ENCODE results near the gene ATP1B2. TPM values are rescaled to one million over a fixed set of nuclear protein-coding genes. Genes with fewer than 3 reads are reported as not detected.
"Not testable (repeated sequence)": the region's sequence is repeated elsewhere in the genome, so short reads cannot be mapped to it uniquely, and the experiment has no call there.

ATP1B2 gene, protein sequence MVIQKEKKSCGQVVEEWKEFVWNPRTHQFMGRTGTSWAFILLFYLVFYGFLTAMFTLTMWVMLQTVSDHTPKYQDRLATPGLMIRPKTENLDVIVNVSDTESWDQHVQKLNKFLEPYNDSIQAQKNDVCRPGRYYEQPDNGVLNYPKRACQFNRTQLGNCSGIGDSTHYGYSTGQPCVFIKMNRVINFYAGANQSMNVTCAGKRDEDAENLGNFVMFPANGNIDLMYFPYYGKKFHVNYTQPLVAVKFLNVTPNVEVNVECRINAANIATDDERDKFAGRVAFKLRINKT
- polyA plus RNA-seq (ENCODE audit: insufficient read length): 20.5 TPM
- long read RNA-seq, donor 1, transcript ATP1B2-201 (7 exons, 3,153 nt): major isoform, 16 of 46 reads
- long read RNA-seq, donor 1, partial matches to known transcripts: 30 of 46 reads
- long read RNA-seq, donor 1, other reads (novel, unspliced or antisense): 0 of 46 reads
- long read RNA-seq, donor 2, transcript ATP1B2-201 (7 exons, 3,153 nt): major isoform, 10 of 10 reads
- long read RNA-seq, donor 2, partial matches to known transcripts: 0 of 10 reads
- long read RNA-seq, donor 2, other reads (novel, unspliced or antisense): 0 of 10 reads
- long read RNA-seq, donor 3, transcript ATP1B2-201 (7 exons, 3,153 nt): major isoform, 8 of 8 reads
- long read RNA-seq, donor 3, partial matches to known transcripts: 0 of 8 reads
- long read RNA-seq, donor 3, other reads (novel, unspliced or antisense): 0 of 8 reads
- long read RNA-seq, donor 4, partial matches to known transcripts: 0 of 1 reads
- long read RNA-seq, donor 4, other reads (novel, unspliced or antisense): 0 of 1 reads
- long read RNA-seq, donor 5, partial matches to known transcripts: 0 of 2 reads
- long read RNA-seq, donor 5, other reads (novel, unspliced or antisense): 0 of 2 reads
- long read RNA-seq, donor 6, partial matches to known transcripts: 0 of 4 reads
- long read RNA-seq, donor 6, other reads (novel, unspliced or antisense): 0 of 4 reads
- long read RNA-seq, donor 7, transcript ATP1B2-201 (7 exons, 3,153 nt): major isoform, 5 of 10 reads
- long read RNA-seq, donor 7, partial matches to known transcripts: 5 of 10 reads
- long read RNA-seq, donor 7, other reads (novel, unspliced or antisense): 0 of 10 reads
- long read RNA-seq, donor 8, partial matches to known transcripts: 0 of 3 reads
- long read RNA-seq, donor 8, other reads (novel, unspliced or antisense): 0 of 3 reads

DNA sequence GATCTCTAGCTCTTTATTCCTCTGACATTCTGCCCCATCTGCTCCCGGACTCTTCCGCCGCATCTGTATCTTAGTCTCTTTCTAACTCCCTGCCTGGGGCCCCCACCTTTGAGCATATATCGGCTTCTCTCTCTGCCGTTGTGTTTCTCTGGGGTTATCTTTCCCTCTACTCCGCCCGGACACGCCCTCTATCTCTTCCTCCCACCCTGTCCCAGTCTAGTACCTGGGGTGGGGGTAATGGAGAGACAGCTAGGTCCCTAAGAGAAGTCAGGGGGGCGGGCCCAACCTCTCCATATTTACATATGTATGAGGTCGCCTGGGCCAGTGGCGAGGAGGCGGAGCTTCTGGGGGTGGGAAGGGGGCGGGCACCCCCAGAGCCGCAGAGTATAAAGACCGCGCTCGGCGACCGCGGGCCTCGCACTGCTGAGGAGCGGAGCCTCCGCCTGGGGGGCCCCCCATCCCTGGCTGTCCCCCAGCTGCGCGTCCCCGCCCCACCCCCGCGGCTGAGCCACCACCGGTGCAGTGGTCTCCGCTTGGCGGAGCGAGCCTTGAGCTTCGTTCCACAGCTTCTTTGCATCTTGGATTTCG lies at the start of gene ATP1B2:
Gene ATP1B2, plus strand, starts transcription at position 418 of the 588 bp plus-strand sequence. CDS start 593 bp downstream, outside the sequence.
- peak; percentile 75 for DNase-seq

DNA sequence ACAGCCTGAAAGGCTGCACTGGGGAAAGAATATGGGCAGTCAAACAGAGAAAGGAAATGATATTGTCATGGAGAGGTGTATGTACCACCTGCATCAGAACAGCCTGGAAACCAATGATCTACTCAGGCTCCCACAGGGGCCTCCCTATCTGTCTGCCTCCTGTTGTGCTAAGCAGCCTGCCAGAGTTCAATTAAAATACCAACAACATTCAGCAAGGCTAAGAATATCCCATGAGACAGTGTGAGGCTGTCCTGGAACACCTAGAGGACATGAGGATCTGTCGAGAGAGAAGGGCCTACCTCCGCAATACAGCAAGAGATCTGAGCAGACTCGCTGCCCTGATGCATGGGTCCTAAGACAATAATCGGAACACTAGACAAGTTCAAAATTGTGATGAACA lies 44.4 kb upstream of the ATP1B2 start:
- DNase-seq: no peak

DNA sequence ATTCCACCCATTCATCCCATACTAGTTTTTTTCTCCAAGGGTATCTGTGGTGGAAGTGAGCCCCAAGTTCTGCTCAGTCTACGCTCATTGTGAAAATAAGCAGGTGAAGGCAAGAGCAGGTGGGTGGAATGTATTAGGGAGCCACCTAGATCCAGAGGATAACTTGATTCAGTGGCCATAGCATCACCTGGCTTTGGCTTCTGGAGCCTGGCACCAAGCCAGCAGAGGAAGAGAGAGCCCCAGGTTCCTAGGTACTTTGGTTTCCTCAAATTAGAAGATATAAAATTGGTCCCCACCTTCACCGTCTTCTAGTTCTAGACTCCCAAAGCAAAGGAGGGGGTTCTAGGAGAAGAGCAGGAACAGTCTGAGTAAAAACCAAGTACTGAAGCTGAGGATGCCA lies 40.1 kb upstream of the ATP1B2 start:
- no peak for DNase-seq

DNA sequence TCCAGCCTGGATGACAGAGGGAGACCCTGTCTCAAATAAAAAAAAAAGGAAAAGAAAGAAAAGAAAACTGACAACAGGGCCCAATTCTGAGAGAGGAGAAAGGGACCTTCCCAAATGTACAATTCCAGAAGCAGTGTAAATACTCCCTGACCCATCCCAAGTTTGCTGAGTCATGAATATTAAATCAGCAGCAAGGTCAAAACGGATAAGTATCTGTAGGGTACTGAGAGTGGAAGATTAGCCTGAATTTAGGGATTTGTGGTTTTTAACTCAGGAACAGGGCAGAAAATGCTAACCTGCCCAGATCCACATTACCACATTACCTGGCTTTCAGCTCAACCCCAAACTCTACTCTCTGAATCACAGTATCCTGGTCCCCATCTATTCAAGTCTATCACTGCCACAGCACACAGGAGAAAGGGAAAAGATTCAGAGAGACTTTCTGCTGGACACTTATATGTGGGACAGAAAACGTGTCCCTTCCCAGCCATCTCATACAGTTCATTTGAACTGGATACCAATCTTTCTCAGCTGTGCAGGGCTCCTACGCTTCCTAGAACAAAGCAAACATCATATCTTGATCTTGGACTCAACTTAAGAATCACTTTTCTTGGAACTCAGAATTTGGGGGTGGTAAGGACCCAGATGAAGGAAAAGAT lies 39.0 kb upstream of the ATP1B2 start:
- no peak for DNase-seq

DNA sequence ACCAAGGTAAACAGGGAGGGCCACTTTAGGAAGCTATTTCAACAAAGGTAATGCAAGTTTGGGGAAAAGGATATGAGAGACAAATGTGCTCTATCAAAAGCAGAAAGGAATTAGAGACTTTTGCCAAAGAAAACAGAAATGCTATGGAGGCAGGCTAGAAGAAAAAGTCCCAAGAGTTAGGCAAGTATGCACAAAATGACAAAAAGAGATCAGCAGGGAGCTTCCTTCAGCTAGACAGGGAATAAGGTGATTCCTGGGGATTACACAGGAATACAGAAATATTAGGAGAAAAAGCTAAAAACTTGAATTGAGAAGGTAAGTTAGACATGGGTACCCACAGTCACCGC lies 38.5 kb upstream of the ATP1B2 start:
- no peak for DNase-seq

DNA sequence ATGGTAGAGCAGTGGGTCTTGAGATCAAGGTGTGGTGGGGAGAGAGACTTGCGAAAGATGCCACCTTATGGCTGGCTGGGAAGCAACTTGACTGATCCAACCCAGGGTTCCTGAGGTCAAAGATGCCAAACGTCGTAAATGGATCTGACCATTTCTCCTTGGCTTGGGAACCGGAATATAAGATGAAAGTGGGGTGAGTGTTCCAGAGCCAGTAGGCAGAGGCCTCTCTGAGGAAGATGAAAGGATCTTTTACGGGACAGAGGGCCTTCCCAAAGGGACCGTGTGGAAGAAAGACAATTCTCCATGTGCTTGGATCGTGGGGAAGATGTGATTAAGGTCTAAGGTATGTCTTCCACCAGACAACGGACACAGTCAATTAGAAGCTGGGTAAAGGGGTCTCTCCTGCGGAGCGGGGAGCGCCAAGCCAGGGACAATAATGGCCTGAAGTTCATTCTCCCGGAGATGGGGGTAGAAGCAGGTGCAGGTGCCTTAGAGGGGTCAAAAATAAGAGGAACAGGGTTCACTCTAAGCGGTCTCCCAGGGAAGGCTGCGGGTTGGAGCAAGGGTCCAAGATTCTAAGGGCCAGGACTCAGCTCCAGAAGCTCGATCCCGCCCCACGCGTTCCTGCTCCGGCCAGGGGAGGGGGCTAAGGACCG lies 36.8 kb upstream of the ATP1B2 start:
- DNase-seq: no peak

DNA sequence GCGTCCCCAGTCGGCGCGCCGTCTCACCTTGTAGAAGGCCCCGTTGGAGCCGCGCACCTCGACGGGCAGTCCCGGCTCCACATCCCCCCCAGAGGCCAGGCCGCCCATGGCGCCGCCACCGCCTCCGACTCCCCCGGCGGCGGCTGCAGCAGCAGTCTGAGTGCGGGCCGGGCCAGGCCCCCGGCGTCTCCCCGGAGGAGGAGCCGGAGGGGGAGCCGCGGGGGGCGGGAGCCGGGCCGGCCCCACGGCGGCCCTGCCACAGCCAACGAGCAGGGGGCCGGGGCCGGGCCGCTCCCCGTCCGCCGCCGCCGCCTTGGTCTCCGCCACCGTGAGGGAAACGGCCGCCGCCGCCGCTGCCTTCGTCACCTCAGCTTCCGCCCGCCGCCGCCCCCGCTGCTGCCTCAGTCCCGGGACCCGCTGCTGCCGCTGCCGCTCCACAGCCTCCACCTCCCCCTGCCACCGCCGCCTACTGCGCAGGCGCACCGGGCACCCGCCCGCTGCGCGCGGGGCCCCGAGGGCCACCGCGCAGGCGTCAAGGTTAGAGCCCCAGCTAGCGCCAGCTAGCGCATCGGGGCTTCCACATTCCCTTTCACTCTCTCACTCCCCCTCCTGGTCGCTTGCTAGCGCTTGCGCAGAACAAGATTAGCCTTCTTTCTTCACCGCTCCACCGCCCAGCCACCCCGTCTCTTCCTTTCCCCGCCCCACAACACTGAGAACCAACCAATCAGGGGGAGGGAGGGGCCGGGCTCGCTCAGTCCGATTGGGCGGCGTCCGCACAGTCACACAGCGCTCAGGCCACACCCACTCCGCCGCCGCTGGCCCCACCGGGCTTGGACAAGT lies 36.1 kb upstream of the ATP1B2 start, which contains the start of gene FXR2:
Gene FXR2, minus strand, starts transcription at position 473 of the 840 bp plus-strand sequence. Its CDS starts 365 bp downstream, at position 108.
- peak; percentile 100 for DNase-seq

DNA sequence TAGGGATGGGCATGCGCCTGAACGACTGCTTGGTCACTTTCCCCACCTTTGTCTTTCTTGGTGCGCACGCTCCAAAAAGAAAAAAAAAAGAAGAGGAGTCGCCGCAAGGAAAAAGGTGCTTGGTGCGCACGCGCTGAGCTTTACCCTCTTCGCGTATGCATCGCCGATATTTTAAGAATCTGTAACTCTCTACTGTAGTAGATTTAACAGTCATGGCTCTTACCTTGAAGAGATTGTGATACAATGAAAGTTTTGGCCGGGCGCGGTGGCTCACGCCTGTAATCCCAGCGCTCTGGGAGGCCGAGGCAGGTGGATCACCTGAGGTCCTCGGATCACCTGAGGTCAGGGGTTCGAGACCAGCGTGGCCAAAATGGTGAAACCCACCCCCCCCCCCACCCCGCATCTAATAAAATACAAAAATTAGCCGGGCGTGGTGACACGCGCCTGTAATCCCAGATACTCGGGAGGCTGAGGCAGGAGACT lies 35.4 kb upstream of the ATP1B2 start:
- DNase-seq: no peak

DNA sequence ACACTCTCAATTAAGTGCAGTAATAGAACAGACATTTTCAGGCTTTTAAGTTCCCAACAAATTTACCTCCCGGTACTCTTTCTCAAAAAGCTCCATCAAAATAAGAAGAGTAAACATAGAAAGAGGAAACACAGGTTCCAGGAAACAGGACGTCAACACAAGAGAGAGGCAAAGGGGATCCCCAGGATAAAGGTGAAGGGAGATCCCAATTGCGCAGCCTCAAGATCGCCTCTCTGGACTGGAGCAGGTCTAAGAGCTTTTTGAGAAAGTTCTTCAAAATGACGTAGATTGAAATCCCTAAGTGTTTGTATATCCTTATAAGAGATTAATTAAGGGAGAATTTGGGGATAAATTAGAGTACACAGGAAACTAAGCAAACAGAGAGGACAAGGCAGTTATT lies 32.1 kb upstream of the ATP1B2 start:
- DNase-seq: no peak

DNA sequence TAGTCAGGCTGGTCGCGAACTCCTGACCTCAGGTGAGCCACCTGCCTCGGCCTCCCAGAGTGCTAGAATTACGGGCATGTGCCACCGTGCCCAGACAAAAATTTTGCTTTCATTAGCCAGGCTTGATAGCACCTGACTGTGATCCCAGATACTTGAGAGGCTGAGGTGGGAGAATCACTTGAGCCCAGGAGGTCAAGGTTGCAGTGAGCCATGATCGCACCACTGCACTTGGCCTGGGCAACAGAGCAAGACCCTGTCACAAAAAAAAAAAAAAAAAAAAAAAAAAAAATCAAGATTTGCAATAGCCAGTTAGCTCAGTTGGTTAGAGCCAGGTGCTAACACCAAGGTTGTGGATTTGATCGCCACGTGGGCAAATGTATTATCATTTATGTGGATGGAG lies 29.9 kb upstream of the ATP1B2 start:
- no peak for DNase-seq

DNA sequence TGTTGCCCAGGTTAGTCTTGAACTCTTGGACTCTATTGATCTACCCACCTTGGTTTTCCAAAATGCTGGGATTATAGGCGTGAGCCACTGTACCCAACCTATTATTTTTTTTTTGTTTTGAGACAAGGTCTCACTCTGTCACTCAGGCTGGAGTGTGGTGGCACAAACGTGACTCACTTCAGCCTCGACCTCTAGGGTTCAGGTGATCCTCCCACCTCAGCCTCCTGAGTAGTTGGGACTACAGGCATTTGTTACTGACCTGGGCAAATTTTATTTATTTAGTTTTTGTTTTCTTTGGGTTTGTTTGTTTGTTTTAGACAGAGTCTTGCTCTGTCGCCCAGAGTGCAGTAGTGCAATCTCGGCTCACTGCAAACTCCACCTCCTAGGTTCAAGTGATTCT lies 27.1 kb upstream of the ATP1B2 start:
- no peak for DNase-seq

DNA sequence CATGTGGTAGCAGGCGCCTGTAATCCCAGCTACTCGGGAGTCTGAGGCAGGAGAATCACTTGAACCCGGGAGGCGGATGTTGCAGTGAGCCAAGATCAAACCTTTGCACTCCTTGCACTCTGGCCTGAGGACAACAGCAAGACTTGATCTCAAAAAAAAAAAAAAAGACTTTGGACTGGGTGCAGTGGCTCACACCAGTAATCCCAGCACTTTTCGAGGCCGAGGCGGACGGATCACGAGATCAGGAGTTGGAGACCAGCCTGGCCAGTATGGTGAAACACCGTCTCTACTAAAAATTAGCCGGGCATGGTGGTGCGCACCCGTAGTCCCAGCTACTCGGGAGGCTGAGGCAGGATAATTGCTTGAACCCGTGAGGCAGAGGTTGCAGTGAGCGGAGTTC lies 25.0 kb upstream of the ATP1B2 start:
- not testable (repeated sequence) for DNase-seq

DNA sequence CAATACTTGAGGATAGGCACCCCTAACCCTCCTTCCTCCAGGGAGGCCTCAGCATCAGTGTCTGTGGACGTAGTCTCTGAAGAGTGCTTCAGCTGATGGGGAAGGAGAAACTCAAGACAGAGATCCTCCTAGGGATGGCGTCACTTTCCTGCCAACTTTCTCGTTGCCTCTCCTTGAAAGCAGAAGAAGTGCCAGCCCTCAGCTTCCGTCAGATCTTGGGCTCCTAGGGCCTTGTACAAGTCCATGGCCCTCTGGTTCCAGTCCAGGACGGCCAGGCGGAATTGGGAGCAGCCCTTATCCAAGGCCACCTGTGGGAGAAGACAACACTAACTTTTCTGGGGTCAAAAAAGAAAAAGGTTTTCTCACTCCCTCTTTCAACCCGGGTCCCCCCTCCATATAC lies 24.4 kb upstream of the ATP1B2 start:
- DNase-seq: no peak

DNA sequence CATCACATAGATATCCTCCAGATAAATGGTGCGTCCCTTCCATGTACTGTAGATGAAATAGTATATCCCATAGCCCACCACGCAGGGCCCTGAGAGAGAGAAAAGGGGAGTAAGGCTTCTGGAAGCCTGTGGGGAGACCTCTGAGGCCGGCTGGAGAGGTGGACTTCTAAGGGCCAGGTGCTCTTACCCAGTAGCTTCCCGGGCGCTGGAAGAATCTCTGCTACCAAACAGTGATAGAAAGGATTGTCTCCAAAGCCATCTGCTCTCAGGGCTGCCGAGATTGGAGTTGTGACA lies 23.8 kb upstream of the ATP1B2 start:
- DNase-seq: no peak

DNA sequence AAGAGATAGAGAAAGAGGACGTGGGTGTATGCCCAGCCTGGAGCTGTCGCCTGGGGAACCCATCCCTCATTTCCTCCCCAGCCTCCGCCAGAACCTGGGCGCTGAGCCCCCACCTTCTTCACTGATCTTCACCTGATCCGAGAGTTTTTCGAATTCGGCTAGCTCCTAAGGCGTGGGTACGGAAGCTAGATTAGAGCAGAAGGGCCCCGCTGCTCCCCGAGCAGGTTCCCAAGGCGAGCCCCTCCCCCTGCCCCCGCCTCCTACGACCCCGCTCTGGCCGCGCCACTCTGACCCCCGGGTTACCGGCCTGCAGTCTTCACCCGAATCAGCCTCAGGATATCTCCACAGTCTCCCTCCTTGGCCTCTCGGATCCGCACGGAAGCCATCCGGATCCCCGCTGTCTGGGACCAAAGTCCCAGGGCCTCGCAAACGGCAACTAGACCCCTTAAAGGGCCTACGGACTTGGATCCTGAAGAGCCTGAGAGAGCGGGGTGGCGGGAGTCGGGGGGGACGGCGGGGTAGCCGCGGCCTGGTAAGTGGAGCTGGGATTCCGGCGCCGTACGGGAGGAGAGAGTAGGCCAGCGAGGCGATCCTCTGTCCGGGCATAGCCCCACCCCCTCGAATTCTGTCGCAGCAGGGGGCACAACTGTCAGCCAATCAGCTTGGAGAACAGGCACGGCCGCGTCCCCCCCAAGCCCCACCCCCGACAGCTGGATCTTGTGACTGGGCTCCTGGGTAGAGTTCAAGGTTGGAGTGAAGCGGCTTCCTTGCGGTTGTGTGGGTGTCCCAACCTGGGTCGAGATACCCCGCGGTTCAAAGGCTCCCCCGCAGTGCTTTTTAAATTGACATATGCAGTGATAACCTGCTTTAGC lies 23.2 kb upstream of the ATP1B2 start, which contains the start of gene SAT2:
Gene SAT2, minus strand, starts transcription at position 572 of the 872 bp plus-strand sequence. Its CDS starts 186 bp downstream, at position 386.
- peak; percentile 96 for DNase-seq

DNA sequence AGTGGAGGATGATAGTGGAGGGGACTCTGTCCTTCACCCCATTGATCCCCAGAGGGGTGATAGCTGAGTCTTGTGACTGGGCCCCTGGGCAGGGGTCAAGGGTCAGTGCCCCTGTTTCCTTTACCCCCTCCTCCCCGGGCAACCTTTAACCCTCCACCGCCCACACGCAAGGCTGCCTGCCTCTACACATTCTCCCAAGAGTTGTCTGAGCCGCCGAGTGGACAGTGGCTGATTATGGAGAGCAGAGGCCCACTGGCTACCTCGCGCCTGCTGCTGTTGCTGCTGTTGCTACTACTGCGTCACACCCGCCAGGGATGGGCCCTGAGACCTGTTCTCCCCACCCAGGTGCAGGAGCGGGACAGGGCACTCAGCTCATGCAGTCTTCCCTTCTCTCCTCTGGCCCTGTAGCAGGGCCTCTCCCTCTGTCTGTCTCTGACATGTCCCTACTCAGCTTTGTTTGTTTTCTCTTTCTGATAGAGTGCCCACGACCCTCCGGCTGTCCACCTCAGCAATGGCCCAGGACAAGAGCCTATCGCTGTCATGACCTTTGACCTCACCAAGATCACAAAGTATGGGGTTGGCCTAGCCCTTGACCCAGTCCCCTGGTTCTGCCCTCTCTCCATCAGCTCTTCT lies 20.7 kb upstream of the ATP1B2 start, which contains the start of gene SHBG:
Gene SHBG, plus strand, starts transcription at position 197 of the 633 bp plus-strand sequence. Its CDS starts 38 bp downstream, at position 235.
- no peak for DNase-seq

DNA sequence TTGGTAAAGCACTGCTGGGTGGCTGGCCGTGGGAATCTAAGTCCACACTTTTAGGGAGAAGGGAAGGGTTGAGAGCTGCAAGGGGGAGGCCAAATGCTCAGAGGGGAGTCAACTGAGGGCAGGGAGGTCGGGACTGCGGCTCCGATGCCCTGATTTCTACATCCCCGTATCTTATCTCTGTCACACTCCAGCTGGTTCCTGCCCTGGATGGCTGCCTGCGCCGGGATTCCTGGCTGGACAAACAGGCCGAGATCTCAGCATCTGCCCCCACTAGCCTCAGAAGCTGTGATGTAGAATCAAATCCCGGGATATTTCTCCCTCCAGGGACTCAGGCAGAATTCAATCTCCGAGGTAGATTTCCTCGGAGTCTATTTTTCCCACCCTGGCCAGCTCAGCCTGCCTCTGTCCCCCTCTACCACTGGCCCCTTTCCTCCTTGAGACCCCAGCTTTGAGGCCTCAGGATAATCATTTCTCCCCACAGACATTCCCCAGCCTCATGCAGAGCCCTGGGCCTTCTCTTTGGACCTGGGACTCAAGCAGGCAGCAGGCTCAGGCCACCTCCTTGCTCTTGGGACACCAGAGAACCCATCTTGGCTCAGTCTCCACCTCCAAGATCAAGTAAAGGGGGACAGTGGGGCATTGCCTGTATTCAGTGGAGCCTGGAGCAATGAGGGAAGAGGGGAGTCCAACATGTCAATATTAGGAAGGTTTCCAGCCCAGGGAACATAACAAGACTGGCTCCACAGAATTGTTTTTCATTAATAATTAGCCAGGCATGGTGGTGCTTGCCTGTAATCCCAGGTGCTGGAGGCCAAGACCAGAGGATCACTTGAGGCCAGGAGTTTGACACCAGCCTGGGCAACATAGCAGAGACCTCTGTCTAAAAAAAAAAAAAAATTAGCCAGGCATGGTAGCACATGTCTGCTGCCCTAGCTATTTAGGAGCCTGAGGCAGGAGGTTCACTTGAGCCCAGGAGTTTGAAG lies 19.0 kb upstream of the ATP1B2 start:
- DNase-seq: no peak
